Measurements from ENCODE around the gene CASP6.
"Not testable (repeated sequence)": the region's sequence is repeated elsewhere in the genome, so short reads cannot be mapped to it uniquely, and the experiment has no call there.

The CASP6 gene

GRCh38 chr4:109698656-109699055, 4.6 kb downstream of the CASP6 start:
- TF ChIP-seq CTCF (IDR thresholded peaks at IDR 0.05; ENCODE audit: low read depth, low read length) = no peak
- no peak for DNase-seq (ENCODE audit: extremely low read depth, low read depth)

GRCh38 chr4:109691411-109691920, 11.8 kb downstream of the CASP6 start:
- TF ChIP-seq CTCF (IDR thresholded peaks at IDR 0.05; ENCODE audit: low read depth, low read length) = no peak
- DNase-seq (ENCODE audit: extremely low read depth, low read depth) = no peak

GRCh38 chr4:109690690-109691410, 12.4 kb downstream of the CASP6 start:
- no peak for DNase-seq (ENCODE audit: extremely low read depth, low read depth)
- TF ChIP-seq CTCF (IDR thresholded peaks at IDR 0.05; ENCODE audit: low read depth, low read length) = no peak

GRCh38 chr4:109684727-109685126, 18.5 kb downstream of the CASP6 start:
- TF ChIP-seq CTCF (IDR thresholded peaks at IDR 0.05; ENCODE audit: low read depth, low read length) = no peak
- no peak for DNase-seq (ENCODE audit: extremely low read depth, low read depth)

GRCh38 chr4:109683621-109684253, 19.5 kb downstream of the CASP6 start:
- TF ChIP-seq CTCF (IDR thresholded peaks at IDR 0.05; ENCODE audit: low read depth, low read length) = no peak
- DNase-seq (ENCODE audit: extremely low read depth, low read depth) = no peak

GRCh38 chr4:109682875-109683274, 20.4 kb downstream of the CASP6 start:
- DNase-seq (ENCODE audit: extremely low read depth, low read depth) = no peak
- no peak for TF ChIP-seq CTCF (IDR thresholded peaks at IDR 0.05; ENCODE audit: low read depth, low read length)

- DNase-seq (ENCODE audit: extremely low read depth, low read depth) = not testable (repeated sequence)
Measured at GRCh38 chr4:109678925-109679324, 24.3 kb downstream of the CASP6 start.

GRCh38 chr4:109678472-109678871, 24.8 kb downstream of the CASP6 start:
- DNase-seq (ENCODE audit: extremely low read depth, low read depth) = not testable (repeated sequence)
